IPS DF 19.7 (cell line): ENCODE measurements around the gene DSTN.

Experiments
- DNase-seq: peaks from one replicate; pipeline ENCODE4 v3.0.0-alpha.2; 2013; ENCODE audit warnings: low read depth, low spot score

Gene DSTN

DNA sequence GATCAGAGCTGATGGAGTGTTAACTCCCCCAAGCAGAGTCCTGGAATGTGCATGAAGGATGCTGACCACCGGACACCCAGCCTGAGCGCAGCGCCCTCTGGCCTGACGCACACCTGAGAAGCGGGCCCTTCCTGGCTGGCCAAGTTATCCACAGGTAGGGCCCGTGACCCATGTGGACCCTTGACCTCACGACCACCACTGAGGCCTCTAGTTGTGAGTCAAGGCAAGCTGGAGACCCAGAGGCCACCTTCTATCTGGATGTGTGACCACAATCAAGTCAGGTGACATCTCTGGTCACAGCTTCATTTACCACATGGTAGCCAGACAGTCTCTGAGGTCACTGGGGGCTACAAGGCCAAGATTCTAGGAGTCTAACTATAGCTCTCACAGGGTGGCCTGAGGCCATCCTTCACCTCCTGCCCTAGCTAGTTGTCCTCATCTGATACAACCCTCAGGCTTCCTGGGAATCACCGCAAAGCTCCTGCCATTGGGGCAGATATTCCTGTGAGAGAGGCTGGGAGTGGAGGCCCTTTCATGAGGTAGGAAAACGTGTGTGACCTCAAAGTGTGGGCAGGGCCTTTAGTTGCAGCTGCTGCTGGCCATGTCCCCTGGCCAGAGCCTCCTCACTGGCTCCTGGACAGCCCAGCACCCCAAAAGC lies 53.1 kb downstream of the DSTN start:
- no peak for DNase-seq

DNA sequence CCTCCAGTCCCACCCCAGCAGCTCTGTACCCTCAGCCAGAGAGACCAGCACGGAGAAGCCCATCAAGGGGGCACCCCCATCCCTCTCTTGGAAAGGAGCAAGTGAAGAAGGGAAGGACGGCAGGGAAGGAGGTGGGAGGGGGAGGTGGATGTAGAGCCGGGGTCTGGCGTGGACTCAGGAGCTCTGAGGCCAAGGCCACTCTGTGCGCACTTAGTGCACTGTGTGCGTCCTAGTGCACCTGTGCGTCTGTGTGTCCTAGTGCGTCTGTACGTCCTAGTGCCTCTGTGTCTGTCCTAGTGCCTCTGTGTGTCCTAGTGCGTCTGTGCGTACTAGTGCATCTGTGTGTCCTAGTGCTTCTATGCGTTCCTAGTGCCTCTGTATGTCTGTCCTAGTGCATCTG lies 54.2 kb downstream of the DSTN start:
- no peak for DNase-seq

DNA sequence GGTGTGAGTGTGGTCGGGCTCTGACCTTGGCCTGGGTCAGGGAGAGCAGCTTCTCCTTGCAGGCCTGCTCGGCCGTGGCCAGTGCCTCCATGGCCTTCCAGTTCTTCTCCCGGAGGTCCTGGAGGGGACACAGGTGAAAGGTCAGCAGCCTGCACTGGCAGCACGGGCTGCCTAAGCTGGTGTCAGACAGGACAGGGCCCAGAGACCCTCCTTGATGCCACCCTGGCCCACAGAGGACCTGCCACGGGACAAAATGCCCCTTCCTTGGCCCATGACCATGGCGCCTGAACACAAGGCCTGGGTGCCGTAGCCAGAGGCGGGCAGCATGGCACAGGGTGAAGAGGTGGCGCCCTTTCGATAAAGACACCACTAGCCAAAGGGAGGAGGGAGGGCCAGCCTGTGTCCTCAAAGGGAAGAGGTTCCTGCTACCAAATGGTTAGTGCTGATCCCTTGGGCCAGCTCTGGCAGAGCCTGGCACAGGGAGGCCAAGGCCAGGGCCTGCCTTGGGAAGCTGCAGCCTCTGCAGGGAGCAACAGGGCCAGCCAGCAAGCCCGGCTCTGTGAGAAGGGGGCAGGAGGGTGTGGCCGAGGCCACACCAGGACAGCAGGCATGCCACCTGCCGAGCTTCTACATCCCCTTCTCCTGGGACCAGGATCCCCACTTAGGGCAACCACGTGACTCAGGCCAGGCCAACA lies 54.8 kb downstream of the DSTN start:
- DNase-seq = no peak

- DNase-seq = no peak
Observed at GRCh38 chr20:17625246-17626051, 55.6 kb downstream of the DSTN start.

DNA sequence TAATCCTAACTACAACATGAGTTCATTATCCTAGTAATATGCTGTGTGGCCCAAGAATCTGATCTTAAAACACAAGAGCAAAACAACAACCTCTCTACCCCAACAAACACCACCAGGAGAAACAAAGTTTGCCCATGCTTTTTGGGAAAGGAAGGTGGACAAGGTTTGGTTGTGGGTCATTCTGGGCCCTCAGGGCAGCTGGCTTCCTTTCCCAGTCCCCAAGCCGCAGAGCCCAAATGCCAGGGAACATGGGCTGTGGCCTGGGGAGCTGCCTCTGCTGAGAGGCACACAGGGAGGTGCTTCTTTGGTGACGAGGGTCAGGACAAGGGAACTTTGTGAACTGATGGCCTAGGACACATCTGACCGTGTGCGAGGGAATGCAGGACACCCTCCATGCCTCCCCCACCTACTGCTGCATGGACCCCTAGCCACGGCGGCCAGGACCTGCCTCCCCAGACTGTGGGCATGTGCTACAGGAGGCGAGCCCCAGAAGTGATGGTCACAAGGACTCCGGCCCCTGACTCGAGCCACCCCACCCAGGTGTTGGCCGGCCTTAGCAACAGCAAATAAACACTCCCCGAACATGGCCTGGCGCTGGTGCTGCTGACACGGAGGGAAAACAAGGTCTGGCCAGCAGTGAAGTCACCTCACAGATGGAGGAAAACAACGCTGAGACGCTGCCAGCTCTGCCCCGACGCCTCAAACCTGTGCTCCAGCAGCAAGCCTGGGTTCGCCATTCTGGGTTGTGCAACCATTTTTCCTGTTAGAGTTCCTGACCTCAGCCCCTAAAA lies 56.5 kb downstream of the DSTN start:
- no peak for DNase-seq

GRCh38 chr20:17627101-17627955 lies 57.5 kb downstream of the DSTN start:
- no peak for DNase-seq

- DNase-seq = no peak
Observed at GRCh38 chr20:17628101-17628841, 58.4 kb downstream of the DSTN start.

DNA sequence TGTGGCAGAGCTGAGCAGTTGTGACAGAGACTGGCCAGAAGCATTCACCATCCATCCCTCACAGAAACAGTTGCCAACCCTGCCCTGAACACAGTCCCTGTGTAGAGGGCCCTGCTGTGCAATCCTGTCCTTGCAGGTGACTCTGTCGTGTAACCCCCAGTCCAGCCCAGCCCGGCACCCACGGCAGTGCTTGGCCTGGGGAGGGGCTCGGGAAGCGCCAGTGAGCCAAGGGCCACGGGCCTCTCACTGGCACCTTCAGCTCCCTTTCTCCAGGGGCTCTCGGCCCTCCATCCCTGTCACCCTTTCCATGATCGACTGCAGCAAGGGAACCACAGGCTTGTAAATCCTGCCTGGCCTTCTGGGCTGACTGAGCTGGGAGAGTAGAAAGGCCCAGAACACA lies 59.1 kb downstream of the DSTN start:
- DNase-seq = no peak

- DNase-seq = no peak
Observed at GRCh38 chr20:17629678-17630089, 59.8 kb downstream of the DSTN start.

DNA sequence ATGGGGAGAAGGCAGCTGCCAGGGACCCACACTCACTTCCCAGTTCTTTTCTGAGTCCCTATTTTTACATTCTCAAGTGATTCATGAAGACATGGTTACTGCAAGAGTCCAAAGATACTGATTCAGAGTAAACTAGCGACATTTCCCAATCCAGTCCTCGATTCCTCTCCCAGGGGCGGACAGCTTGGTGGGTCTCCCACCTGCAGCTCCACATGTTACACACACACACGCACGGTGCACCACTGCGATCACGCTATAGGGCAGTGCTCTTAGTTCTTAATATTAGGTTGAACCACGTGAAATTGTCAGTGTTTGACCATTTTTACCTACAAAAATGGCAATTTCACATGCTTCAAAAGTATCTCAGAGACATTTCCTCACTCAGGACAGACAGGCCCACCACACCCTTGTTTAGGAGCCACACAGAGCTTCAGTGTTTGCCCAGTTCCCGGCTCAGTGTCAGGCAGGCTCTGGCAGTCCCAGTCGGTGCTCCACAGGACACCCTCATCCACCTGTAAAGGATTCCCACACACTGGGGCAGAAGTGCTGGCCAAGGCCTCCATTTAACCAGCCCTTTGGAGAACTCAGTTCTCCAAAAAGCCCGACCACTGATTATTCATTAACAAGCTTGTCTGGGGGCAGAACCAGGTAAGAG lies 60.4 kb downstream of the DSTN start:
- DNase-seq = no peak

GRCh38 chr20:17630806-17631195 lies 60.9 kb downstream of the DSTN start:
- no peak for DNase-seq

- no peak for DNase-seq
Observed at GRCh38 chr20:17631576-17632319, 61.9 kb downstream of the DSTN start.

- no peak for DNase-seq
Observed at GRCh38 chr20:17633221-17633849, 63.5 kb downstream of the DSTN start.

DNA sequence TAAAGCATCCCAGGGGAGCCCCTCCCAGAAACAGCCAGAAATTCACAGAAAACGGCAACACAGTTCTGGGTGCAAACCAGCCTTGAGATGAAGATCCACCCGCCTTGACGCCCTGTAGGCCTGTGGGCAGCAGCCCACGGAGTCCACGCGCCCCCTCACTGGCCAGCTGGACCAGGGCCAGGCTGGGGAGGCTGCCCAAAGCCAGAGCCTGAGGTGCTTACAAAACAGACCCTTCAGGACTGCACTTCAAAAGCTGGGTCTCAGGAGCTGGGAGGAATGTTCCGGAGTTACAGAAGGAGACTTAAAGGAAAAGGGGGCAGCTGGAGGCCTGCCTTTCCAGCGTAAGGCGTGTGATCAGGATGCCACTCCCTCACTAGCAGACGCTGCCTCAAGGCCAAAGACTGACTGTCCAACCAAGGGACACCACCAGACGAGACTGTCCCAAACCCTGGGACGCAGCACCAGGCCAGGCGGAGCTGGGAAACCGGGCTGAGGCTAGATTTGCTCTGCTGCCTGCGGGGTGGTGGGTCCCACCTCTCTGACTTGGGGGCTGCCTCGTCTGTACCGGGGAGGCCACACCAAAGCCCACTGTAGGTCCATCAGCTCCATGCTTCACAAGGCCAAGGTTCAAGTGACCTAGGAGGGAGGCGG lies 64.1 kb downstream of the DSTN start:
- no peak for DNase-seq

DNA sequence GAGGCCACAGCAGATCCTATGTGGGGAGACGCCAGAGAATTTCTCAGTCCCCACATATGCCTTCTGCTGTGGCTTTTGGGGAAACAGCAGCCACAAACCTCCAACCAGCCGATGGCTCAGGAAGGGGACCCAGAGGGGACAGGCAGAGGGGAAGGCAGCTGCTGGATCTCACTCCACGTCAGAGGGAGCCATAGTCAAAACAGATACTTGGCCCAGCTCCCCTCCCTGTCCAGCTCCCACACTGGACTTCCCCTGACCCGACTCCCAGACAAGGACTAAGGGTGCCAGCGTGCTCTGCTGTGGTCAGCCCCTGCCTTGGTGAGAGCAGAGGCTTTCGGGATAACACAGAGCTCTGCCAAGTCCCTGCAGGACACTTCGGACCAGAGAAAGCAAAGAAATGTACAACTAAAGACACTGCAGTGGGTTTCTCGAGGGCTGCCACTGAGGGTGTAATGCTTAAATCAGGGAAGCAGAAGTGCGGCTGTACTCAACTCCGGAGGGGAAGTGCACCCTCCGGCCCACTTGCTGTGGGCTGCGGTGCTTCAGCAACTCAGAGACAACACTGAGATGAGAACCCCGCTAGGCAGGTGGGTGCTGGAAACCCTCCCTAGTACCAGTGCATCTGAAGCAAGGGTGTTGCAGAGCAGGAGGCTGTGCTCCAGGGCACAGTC lies 64.9 kb downstream of the DSTN start:
- no peak for DNase-seq

DNA sequence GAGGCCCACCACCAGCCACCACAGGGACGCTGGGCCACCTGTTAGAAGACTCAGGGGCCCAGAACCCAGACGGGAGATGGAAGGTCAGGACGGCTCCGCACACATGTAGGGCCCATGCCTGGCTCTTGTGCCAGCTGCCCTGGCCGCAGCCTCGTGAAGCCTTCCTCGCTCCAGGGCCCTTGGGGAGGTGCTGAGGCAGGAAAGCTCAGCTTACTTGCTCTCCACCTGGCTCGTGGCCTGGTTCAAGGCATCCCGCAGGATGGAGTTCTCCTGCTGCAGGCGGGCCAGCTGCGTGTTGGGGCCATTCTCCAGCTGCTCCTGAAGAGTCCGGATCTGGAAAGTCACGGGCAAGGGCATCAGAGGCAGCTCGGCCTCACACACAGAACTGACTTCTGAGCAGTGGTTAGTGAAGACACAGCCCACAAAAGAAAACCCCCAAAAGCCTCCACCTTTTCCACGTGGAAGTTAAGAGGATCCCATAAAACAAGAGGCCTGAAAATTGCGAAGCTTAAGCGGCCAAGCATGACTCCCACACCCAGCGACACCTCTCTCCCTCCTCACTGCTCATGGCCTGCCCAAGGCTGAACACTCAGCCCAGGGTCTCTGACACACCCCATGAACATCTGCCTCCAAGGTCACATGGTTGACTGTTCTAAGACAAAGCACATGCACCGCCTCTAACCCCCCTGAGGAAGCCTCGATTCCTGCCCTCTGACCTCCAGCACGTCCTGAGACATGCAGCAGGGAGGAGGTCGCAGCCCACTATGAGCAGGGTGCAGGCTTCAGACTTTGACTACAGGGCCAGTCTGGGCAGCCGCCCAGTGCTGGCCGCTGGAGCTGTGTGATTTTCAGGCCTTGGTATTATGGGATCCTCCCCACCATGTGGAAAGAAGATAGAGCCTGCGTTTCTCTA lies 65.7 kb downstream of the DSTN start:
- DNase-seq = no peak
